Mesenchymal stem cell (in vitro differentiated cells and primary cell): ENCODE data around the gene CCDC92.
A peak's percentile ranks its signal among the peaks of the same experiment; 100 is the strongest.

Experiments used
- DNase-seq: peaks from one replicate; pipeline ENCODE4 v3.0.0-alpha.2; 2013
- H2AFZ ChIP-seq: one replicate; pipeline ENCODE4 v1.6.1; 2013; ENCODE audit warnings: low read depth, mild to moderate bottlenecking, control low read depth, inconsistent platforms, low read length, moderate library complexity
- H2AK5ac ChIP-seq: 2 replicates; pipeline ENCODE4 v1.6.1; 2013; ENCODE audit warnings: low read length, moderate library complexity, mild to moderate bottlenecking, inconsistent platforms; ENCODE audit not compliant: severe bottlenecking
- H2BK120ac ChIP-seq: one replicate; pipeline ENCODE4 v1.6.1; 2013; ENCODE audit warnings: low read depth, mild to moderate bottlenecking, inconsistent platforms, low read length, moderate library complexity
- H2BK12ac ChIP-seq, 2 experiments: one replicate each; pipeline ENCODE4 v1.6.1; 2013; ENCODE audit warnings: inconsistent platforms in 2 of 2, low read length in 2 of 2, mild to moderate bottlenecking in 2 of 2, moderate library complexity in 2 of 2, control low read depth in 1 of 2
- H2BK15ac ChIP-seq: one replicate; pipeline ENCODE4 v1.6.1; 2013; ENCODE audit warnings: mild to moderate bottlenecking, low read depth, inconsistent platforms; ENCODE audit not compliant: poor library complexity, severe bottlenecking
- H2BK5ac ChIP-seq: 2 replicates; pipeline ENCODE4 v1.6.1; 2013; ENCODE audit warnings: low read depth, mild to moderate bottlenecking, low read length, control low read depth, inconsistent platforms; ENCODE audit not compliant: poor library complexity, severe bottlenecking
- H3K14ac ChIP-seq, 2 experiments: one replicate each; pipeline ENCODE4 v1.6.1; 2013; ENCODE audit warnings: inconsistent platforms in 2 of 2, low read length in 2 of 2, control low read depth in 1 of 2, mild to moderate bottlenecking in 1 of 2, moderate library complexity in 1 of 2
- H3K18ac ChIP-seq, 2 experiments: one replicate each; pipeline ENCODE4 v1.6.1; 2013; ENCODE audit warnings: inconsistent platforms in 2 of 2, low read length in 2 of 2, control low read depth in 1 of 2, low read depth in 1 of 2, mild to moderate bottlenecking in 1 of 2
- H3K23ac ChIP-seq, 2 experiments: one replicate each; pipeline ENCODE4 v1.6.1; 2013; ENCODE audit warnings: inconsistent platforms in 2 of 2, low read length in 2 of 2, mild to moderate bottlenecking in 2 of 2, moderate library complexity in 2 of 2, control low read depth in 1 of 2
- H3K27ac ChIP-seq: 2 replicates; pipeline ENCODE4 v1.5.1; 2013; ENCODE audit warnings: mild to moderate bottlenecking, moderate library complexity, low read length, control low read depth, inconsistent platforms; ENCODE audit not compliant: poor library complexity, severe bottlenecking
- H3K27me3 ChIP-seq, 2 experiments: 2 replicates each; pipeline versions ENCODE4 v1.6.1 to v1.7.0; 2013; ENCODE audit warnings: low read length in 2 of 2, mild to moderate bottlenecking in 2 of 2, moderate library complexity in 2 of 2, control low read depth in 1 of 2, inconsistent platforms in 1 of 2; ENCODE audit not compliant: control insufficient read depth in 1 of 2, insufficient read depth in 1 of 2
- H3K36me3 ChIP-seq, 2 experiments: 2 replicates each; pipeline versions ENCODE4 v1.6.1 to v1.7.0; 2013; ENCODE audit warnings: low read length in 2 of 2, control low read depth in 1 of 2, inconsistent platforms in 1 of 2, low read depth in 1 of 2, mild to moderate bottlenecking in 1 of 2; ENCODE audit not compliant: insufficient read depth in 2 of 2, control insufficient read depth in 1 of 2
- H3K4ac ChIP-seq, 2 experiments: one replicate each; pipeline ENCODE4 v1.6.1; 2013; ENCODE audit warnings: inconsistent platforms in 2 of 2, low read length in 2 of 2, mild to moderate bottlenecking in 2 of 2, moderate library complexity in 2 of 2, control low read depth in 1 of 2, low read depth in 1 of 2
- H3K4me1 ChIP-seq: 2 replicates; pipeline ENCODE4 v1.6.1; 2013; ENCODE audit warnings: low read depth, low read length, control low read depth; ENCODE audit not compliant: control insufficient read depth, insufficient read depth
- H3K4me2 ChIP-seq: 2 replicates; pipeline ENCODE4 v1.6.1; 2013; ENCODE audit warnings: low read length, mild to moderate bottlenecking, inconsistent platforms; ENCODE audit not compliant: poor library complexity, severe bottlenecking
- H3K4me3 ChIP-seq, 2 experiments: 2 replicates each; pipeline versions ENCODE4 v1.5.1 to v1.7.0; 2013; ENCODE audit warnings: low read length in 2 of 2, mild to moderate bottlenecking in 2 of 2, control low read depth in 1 of 2, low read depth in 1 of 2; ENCODE audit not compliant: insufficient read depth in 1 of 2
- H3K79me1 ChIP-seq: replicated peaks from 2 replicates; pipeline ENCODE4 v1.6.1; 2013; ENCODE audit warnings: mild to moderate bottlenecking, control low read depth, low read length, inconsistent platforms; ENCODE audit not compliant: poor library complexity, severe bottlenecking
- H3K9ac ChIP-seq: 2 replicates; pipeline ENCODE4 v1.7.0; 2013; ENCODE audit warnings: mild to moderate bottlenecking, low read length, moderate library complexity
- H3K9me3 ChIP-seq: 2 replicates; pipeline ENCODE4 v1.7.0; 2013; ENCODE audit warnings: mild to moderate bottlenecking, low read length; ENCODE audit not compliant: control insufficient read depth
- H4K8ac ChIP-seq: one replicate; pipeline ENCODE4 v1.6.1; 2013; ENCODE audit warnings: inconsistent platforms, mild to moderate bottlenecking, low read length, moderate library complexity
- H4K91ac ChIP-seq: one replicate; pipeline ENCODE4 v1.6.1; 2013; ENCODE audit warnings: mild to moderate bottlenecking, low read length, inconsistent platforms
- WGBS: methylation state at CpG from one replicate; pipeline ENCODE4 v1.1.7; 2013; ENCODE audit warnings: mixed read lengths; 5-methylcytosine and 5-hydroxymethylcytosine counted together

The CCDC92 gene

GRCh38 chr12:123943816-123944215, 28.8 kb downstream of the CCDC92 start:
- no peak overlapping the region for H3K4me2 ChIP-seq
- no peak overlapping the region for H3K14ac ChIP-seq
- H2BK5ac ChIP-seq, result no peak overlapping the region
- DNase-seq, result no peak
- H3K79me1 ChIP-seq, result peaks cover 34% of the 10 kb centered on the region
- no peak overlapping the region for H4K8ac ChIP-seq
- 87% methylated on average over 5 of the region's 5 CpGs for WGBS
- no peak overlapping the region for H3K23ac ChIP-seq
- peaks cover 9% of the 10 kb centered on the region for H3K9me3 ChIP-seq
- no peak overlapping the region for H2AK5ac ChIP-seq
- H3K4me1 ChIP-seq, result peaks cover 18% of the 10 kb centered on the region
- H4K91ac ChIP-seq, result no peak overlapping the region
- no peak overlapping the region for H2AFZ ChIP-seq
- no peak overlapping the region for H2BK15ac ChIP-seq
- H3K27me3 ChIP-seq, result no peaks in the 10 kb centered on the region
- H2BK120ac ChIP-seq, result no peak overlapping the region
- H3K9ac ChIP-seq, result no peak overlapping the region
- H3K36me3 ChIP-seq, result peaks cover 57 to 63% of the 10 kb centered on the region in 2 experiments
- no peak overlapping the region for H3K27ac ChIP-seq
- no peak overlapping the region for H3K18ac ChIP-seq
- H3K4me3 ChIP-seq, result no peak overlapping the region
- no peak overlapping the region for H3K4ac ChIP-seq
- no peak overlapping the region for H2BK12ac ChIP-seq

DNA sequence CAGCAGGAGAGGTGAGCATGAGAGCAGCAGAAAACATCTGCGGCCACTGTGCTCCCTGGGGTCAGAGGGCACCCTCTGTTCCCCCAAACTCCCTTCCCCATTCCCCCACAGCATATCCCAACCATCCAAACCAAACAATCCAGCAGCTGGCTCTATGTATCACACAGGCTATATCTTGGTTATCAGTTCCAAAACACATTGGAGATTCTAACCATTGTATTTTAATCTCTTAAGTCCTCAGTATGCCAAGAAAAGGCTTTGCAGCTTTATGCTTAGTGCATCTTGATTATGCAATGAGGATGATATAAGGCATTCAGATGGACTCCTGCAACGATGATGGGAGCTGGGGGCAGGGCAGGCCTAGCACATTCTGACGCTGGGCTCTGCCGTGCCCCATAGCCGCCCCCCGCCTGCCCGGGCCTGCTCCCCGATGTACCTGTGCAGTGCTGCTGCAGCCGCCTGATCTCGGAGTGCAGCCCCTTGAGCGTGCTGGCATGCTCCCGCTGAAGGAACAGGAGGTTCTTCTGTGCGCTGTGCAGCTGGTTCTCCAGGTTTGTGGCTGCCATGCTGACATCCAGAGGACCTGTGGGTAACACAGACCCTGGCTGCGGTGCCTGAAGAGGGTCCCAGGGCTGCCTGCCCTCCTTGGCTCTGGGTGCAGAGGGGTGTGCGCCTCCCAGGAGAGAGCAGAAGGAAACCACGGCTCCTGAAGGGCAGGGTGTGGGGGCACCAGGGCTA, 29.6 kb downstream of the CCDC92 start:
- H2BK120ac ChIP-seq, result no peak overlapping the region
- H3K36me3 ChIP-seq, result peaks cover 57 to 59% of the 10 kb centered on the region in 2 experiments
- no peak for DNase-seq
- peak overlapping the region; percentile 21 for H4K8ac ChIP-seq
- peak overlapping the region; percentile 19 for H3K4me2 ChIP-seq
- peaks cover 21% of the 10 kb centered on the region for H3K4me1 ChIP-seq
- H3K27ac ChIP-seq, result peak overlapping the region; percentile 48
- peaks cover 9% of the 10 kb centered on the region for H3K9me3 ChIP-seq
- H3K14ac ChIP-seq, result no peak overlapping the region
- no peak overlapping the region for H3K4me3 ChIP-seq
- H3K4ac ChIP-seq, result no peak overlapping the region
- peaks cover 34% of the 10 kb centered on the region for H3K79me1 ChIP-seq
- H3K9ac ChIP-seq, result no peak overlapping the region
- 95% methylated on average over 16 of the region's 16 CpGs for WGBS
- H4K91ac ChIP-seq, result no peak overlapping the region
- no peaks in the 10 kb centered on the region for H3K27me3 ChIP-seq
- H2BK15ac ChIP-seq, result no peak overlapping the region
- H2AK5ac ChIP-seq, result peak overlapping the region; percentile 44
- no peak overlapping the region for H2AFZ ChIP-seq
- no peak overlapping the region for H2BK12ac ChIP-seq
- H3K23ac ChIP-seq, result no peak overlapping the region
- no peak overlapping the region for H2BK5ac ChIP-seq
- no peak overlapping the region for H3K18ac ChIP-seq

- Histone ChIP-seq H3K79me1 (peaks cover 31% of the 10 kb centered on the region), H2BK120ac (no peak overlapping the region)
Observed at GRCh38 chr12:123942238-123942653, 30.4 kb downstream of the CCDC92 start.

DNA sequence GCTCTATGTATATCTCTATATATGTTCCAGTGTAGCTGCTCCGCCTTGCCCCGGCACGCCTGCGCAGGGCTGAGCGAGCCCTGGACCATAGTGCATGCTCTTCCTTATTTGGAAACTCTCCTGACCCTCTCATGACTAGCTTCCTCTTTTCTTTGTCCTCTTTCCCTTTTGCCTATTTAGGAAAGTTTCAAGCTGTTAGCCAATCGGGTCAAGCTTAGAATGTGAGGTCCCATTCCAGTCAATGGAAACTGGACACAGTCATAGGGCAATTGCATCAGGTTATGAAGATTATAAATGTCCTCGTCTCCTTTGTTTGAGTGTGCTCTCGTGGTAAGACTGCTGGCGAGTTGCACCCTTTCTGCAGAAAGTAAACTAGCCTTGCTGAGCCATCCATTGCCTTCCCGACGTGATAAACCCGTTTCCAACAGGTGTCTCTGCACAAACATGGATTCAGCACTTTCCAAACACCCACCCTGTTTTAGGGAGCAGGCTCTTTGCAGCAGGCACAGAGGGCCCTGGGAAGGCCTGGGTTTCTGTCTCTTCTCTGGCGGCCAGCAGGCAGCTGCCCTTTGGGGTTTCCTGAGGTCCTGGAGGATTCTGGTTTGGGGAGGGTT, 30.9 kb downstream of the CCDC92 start:
- H2BK120ac ChIP-seq, result no peak overlapping the region
- peaks cover 9% of the 10 kb centered on the region for H3K9me3 ChIP-seq
- H3K9ac ChIP-seq, result no peak overlapping the region
- 95% methylated on average over 13 of the region's 13 CpGs for WGBS
- H2BK12ac ChIP-seq, result no peak overlapping the region
- H2BK5ac ChIP-seq, result no peak overlapping the region
- no peak overlapping the region for H2BK15ac ChIP-seq
- no peak overlapping the region for H4K91ac ChIP-seq
- peak overlapping the region; percentile 42 for H3K27ac ChIP-seq
- peak overlapping the region; percentile 8 for H2AK5ac ChIP-seq
- H3K4me1 ChIP-seq, result peaks cover 25% of the 10 kb centered on the region
- no peak overlapping the region for H4K8ac ChIP-seq
- no peak for DNase-seq
- no peak overlapping the region for H3K23ac ChIP-seq
- no peak overlapping the region for H3K4me2 ChIP-seq
- no peak overlapping the region for H2AFZ ChIP-seq
- H3K36me3 ChIP-seq, result peaks cover 65 to 72% of the 10 kb centered on the region in 2 experiments
- no peak overlapping the region for H3K18ac ChIP-seq
- no peak overlapping the region for H3K4me3 ChIP-seq
- no peak overlapping the region for H3K14ac ChIP-seq
- no peaks in the 10 kb centered on the region for H3K27me3 ChIP-seq
- peaks cover 31% of the 10 kb centered on the region for H3K79me1 ChIP-seq
- no peak overlapping the region for H3K4ac ChIP-seq

More at GRCh38 chr12:123942238-123942653, 30.4 kb downstream of the CCDC92 start:
- Histone ChIP-seq H2BK15ac (no peak overlapping the region), H3K9ac (no peak overlapping the region), H3K27ac (peak overlapping the region; percentile 42), H3K23ac (no peak overlapping the region), H3K36me3 (peaks cover 60 to 67% of the 10 kb centered on the region in 2 experiments), H2BK12ac (no peak overlapping the region), H4K91ac (no peak overlapping the region), H3K4me3 (no peak overlapping the region), H3K4me1 (peaks cover 25% of the 10 kb centered on the region), H3K18ac (no peak overlapping the region), H2AFZ (no peak overlapping the region), H3K27me3 (no peaks in the 10 kb centered on the region), H4K8ac (no peak overlapping the region), H3K4ac (no peak overlapping the region), H2AK5ac (no peak overlapping the region), H3K9me3 (peaks cover 9% of the 10 kb centered on the region), H3K4me2 (no peak overlapping the region), H3K14ac (no peak overlapping the region), H2BK5ac (no peak overlapping the region)
- 78% methylated on average over 9 of the region's 10 CpGs for WGBS
- DNase-seq, result peak; percentile 53
